Measurements from ENCODE around the gene DAPP1.
"Not testable (repeated sequence)": the region's sequence is repeated elsewhere in the genome, so short reads cannot be mapped to it uniquely, and the experiment has no call there.

DAPP1 gene

DNA sequence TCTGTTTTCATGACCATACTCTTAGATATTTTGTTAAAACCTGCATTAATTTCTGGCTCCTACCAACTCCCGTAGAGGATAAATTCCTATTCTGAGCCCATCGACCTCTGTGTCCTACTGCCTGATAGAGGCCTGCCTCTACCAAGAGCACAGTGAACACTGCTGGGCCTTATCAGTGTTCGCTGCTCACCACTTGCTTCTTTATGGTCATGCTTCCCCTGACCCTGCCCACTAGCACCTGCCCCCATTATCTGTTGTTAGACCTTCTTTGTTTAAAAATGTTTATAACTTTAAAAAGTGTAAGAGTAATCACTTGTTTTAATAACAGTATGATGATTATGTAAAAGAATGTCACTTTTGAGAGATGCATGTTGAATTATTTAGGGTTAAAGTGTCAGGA is 6.1 kb downstream of the DAPP1 start:
- no peak for DNase-seq (ENCODE audit: low read depth in 1 of 2, low spot score in 1 of 2)

DNA sequence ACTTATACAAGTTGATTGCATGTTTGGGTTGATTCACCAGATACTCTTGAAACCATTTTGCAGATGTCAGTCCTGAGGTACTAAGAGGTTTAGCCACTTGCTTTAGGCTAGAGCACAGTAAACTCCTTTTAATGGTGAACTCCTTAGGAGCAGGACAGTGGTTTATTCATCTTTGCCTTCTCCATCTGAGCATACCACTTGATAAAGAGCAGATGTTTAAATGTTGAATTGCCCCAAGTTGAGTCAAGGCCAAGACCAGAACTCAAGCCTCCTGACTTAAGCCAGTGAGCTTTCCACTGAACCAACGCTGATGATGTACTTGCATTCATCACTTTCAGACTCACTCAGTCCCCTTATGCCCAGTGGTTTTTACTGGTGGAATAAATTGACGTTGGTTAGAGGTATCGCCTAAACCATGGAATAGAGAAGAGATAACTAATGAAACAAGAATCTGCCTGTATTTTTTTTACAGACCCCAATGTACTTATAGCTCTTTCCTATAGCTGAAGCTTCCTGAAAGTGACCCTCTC is 7.5 kb downstream of the DAPP1 start:
- DNase-seq (ENCODE audit: low read depth in 1 of 2, low spot score in 1 of 2) = no peak

DNA sequence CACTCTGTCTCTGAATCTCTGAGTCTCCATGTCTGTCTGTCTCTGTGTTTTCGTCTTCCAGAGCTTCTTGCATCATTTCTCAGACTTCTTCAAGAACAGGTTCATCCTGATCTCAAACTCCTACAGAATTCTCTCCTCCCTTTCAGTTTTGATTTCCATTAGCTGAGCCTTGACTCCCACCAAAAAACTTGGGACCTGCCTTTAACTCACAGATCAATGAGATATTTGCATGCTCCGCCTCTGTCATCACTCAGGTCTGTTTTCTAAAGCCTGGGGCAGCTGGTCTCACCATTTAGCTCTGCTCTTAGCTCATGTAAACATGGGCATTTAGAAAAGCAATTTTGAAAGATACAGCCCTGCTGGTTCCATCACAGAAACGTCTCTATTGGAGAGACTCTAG is 8.6 kb downstream of the DAPP1 start:
- DNase-seq (ENCODE audit: low read depth in 1 of 2, low spot score in 1 of 2) = no peak

DNA sequence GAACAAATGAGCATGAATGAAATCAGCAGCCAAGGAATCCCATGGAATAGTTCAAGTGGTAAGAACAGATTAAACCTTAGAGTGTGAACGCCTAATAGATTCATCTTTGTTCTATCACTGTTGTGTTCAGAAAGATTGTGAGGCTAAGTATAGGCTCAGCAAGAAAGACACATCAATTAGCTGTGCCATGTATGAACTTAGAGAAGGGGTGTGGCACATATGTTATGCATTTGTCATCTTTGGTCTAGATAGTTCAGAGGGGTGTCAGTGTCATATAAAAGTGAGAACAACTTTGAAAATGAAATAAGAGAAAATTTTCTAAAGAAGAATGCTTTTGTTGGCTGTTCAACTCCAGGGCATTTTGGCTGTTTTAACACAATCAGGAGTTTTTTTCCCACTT is 9.4 kb downstream of the DAPP1 start:
- DNase-seq (ENCODE audit: low read depth in 1 of 2, low spot score in 1 of 2) = no peak

DNA sequence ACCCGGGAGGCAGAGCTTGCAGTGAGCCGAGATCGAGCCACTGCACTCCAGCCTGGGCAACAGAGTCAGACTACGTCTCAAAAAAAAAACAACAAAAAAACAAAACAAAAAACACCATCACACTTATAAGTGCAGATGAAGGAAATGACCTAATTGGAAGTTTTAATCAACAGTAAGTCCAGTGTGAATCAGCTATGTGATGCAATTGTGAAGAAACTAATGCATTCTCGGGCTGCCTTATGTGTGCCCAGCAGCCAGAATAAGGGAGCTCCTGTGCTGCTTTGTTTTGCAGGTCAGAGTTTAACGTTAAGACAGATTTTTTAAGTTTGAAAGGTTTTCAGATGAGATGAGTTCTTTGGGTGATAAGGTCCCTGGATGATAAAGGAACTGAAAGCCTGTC is 10.8 kb downstream of the DAPP1 start:
- no peak for DNase-seq (ENCODE audit: low read depth in 1 of 2, low spot score in 1 of 2)

DNA sequence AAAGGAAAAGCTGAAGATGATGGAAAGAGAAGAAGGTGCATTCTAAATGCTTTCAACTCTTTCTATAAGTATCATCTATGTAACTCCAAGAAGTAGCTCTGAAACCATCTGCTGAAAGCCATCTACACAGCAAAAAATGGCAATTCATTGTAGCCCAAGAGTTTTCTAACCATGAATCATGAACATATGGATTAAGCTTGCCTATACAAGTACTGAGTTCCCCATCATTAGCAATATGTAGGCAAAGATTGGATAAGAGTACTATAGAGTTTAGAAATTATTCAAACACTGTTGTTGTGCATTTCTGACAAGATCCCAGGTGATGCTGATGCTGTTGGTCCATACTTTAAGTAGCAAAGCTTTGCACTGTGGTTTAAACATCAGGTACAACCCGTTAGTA is 11.2 kb downstream of the DAPP1 start:
- DNase-seq (ENCODE audit: low read depth in 1 of 2, low spot score in 1 of 2) = no peak

DNA sequence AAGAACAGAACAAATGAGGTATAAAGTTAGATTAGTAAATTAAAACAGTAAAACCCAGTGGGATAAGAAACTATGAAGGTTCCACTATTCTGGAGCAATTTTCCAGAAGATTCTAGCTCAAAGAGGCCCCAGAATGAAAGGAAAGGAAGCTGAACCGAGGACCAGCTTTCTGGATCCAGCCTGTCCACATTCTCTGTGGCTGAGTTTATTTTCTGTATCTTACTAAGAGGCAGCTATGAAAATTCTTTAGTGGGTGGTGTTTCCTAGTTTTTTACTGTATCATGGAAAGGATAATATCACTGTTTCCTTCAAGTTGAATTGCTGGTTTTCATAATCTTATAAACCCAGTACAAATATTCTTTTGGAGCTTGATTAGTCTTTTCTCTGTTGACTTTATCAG is 11.8 kb downstream of the DAPP1 start:
- no peak for DNase-seq (ENCODE audit: low read depth in 1 of 2, low spot score in 1 of 2)

DNA sequence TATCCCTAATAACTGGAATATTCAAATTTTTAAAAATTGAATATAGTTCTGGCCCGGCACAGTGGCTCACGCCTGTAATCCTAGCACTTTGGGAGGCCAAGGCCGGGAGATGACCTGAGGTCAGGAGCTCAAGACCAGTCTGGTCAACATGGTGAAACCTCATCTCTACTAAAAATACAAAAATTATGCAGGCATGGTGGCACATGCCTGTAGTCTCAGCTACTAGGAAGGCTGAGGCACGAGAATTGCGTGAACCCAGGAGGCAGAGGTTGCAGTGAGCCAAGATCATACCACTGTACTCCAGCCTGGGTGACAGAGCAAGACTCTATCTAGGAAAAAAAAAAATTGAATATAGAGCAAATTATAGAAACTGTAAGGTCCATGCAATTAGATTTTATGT is 13.4 kb downstream of the DAPP1 start:
- DNase-seq (ENCODE audit: low read depth in 1 of 2, low spot score in 1 of 2) = not testable (repeated sequence)

DNA sequence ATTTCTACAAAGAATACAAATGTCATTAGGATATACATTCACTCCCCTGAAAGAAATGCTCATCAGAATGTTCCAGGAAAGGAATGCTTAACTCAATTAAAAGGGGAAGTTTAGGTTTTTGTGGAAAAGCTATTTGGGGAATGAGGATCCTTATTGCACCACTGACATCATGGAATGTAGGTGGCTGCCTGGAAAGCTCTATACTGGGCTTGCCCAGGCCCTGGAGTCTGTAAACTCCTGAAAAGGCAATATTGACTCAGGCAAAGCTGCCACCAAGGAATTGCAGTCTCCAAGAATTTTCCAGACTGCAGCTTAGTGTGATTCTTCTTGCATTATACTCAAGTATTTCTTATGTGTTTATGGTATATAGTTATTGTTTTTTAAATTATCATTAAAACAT is 15.7 kb downstream of the DAPP1 start:
- no peak for DNase-seq (ENCODE audit: low read depth in 1 of 2, low spot score in 1 of 2)

DNA sequence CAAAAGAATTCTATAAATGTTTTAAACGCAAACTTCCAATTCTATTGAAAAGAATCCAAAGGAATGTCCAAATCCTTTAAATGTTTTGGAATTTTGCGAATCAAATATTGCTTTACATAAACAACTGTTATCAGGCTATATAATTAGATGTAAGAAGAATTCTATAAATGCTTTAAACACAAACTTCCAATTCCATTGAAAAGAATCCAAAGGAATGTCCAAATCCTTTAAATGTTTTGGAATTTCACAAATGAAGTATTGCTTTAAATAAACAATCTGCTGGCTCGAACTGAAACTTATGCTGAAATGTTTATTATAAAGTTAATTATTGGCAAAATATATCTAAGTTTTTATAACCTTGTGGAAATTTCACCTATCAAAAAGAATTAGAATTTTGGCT is 16.1 kb downstream of the DAPP1 start:
- no peak for DNase-seq (ENCODE audit: low read depth in 1 of 2, low spot score in 1 of 2)

DNA sequence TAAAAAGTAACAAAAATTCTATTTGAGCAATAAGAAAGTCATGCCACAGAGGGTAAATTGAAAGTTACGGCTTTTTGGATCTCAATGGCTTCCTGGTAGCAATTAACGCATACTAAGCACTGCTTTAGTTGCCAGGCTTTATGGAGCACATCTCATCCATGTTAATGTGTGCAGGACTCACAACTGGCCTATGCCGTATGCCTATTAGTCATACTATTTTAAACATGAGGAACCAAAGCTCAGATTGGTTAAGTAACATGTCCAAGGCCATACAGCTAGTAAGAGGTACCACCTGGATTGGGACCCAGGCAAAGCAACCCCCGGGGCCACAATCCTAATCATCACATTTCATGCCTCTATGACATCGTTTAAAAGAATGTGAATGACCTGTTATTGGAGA is 17.1 kb downstream of the DAPP1 start:
- no peak for DNase-seq (ENCODE audit: low read depth in 1 of 2, low spot score in 1 of 2)

DNA sequence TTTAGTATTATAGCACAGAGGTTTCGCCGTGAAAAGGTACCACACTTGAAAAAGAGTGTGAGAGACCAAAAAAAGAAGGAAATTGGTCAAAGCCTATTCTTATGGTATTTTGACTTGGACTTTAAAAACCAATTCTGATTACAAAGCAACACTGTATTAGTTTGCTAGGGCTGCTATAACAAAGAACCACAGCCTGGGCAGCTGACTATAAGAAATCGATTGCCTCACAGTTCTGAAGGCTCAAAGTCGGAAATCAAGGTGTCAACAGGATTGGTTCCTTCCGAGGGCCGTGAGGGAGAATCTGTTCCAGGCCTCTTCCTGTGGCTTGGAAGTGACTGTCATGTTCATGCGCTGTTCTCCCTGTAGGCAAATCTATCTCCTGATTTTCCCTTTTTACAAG is 17.9 kb downstream of the DAPP1 start:
- DNase-seq (ENCODE audit: low read depth in 1 of 2, low spot score in 1 of 2) = no peak

DNA sequence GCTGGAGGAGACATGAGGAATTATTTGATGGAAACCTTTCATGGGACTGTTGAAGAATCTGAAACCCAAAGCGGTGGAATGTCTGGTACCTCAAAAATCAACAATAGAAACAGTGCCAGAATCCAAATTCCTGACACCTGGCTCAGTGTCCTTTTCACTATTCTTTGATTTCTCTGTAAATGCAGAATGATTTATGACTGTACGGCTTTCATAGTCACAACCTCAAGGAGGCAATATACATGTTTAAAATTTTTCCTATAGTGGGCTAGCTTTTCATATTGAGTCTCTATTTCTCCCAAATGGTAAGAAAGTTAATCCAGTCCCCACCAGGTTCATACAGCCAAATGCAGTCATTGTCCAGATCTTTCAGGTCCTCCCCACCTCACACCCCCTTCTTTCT is 19.3 kb downstream of the DAPP1 start:
- no peak for DNase-seq (ENCODE audit: low read depth in 1 of 2, low spot score in 1 of 2)

DNA sequence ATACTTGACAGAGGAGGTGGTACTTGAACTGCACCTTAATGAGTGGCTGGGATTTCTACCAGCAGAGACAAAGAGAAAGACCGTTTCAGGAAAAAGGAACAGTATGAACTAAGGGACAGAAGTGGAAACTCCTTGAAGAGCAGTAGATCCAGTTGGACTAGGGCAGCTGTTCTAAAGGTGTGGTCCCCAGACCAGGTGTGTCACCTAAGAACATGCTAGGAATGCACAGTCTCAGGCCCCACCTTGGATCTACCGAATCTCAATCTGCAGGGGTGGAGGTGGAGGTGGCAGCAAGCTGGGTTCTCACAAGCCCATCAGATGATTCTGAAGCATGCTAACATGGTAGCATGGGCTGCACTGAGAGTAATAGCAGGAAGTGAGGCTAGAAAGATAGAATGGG is 22.3 kb downstream of the DAPP1 start:
- DNase-seq (ENCODE audit: low read depth in 1 of 2, low spot score in 1 of 2) = no peak

DNA sequence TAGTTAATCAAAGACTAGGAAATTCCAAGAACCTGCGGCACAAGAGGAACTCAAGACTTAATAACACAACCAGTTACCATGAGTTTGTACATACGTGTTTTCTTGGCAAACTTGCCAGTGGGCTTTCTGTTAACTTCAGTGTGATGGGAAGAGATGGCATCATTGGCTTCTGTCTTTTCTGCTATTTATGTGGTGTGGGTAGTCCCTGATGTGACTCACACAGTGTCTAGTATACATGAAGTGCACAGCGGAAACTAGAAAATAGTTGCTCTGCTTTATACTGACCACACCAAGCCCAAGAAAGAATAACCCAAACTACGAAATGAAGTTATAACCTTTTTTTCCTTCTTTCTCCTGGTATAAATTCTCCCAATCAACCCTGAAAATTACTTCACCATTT is 24.5 kb downstream of the DAPP1 start:
- DNase-seq (ENCODE audit: low read depth in 1 of 2, low spot score in 1 of 2) = no peak

DNA sequence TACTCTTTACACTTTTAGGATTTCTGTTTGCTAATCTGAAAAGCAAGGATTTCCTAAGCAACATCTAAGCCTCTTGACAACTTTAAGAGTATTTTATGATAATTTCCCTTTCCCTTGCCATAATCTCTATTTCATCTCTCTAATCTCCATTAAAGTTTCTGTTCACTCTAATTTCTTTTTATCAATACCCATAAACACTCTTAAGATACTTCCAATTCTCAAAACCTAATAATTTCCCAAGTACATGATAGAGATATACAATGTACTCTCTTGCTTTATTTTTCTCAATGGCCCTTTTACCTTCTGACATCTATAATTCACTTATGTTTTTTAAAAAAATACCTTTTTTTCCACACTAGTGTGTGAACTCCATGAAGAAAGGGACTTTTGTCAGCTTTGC is 26.8 kb downstream of the DAPP1 start:
- no peak for DNase-seq (ENCODE audit: low read depth in 1 of 2, low spot score in 1 of 2)

DNA sequence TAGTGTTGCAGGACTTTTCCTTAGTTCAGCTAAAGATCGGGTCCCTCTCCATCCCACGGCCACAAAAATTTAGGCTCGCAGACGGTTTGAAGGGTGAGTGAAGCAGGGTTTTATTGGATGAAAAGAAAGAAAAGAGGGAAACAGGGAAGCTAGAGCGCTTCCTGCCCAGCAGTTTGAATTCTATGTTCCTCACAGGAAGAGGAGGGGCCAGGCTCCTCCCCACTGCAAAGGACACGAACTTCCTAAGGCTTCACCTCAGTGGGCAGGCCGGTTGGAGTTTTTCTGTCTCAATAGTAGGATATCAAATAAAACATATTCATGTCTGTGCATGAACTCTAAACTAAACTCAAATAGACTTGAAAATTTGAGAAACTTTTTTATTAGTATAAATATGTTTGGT is 27.4 kb downstream of the DAPP1 start:
- no peak for DNase-seq (ENCODE audit: low read depth in 1 of 2, low spot score in 1 of 2)

DNA sequence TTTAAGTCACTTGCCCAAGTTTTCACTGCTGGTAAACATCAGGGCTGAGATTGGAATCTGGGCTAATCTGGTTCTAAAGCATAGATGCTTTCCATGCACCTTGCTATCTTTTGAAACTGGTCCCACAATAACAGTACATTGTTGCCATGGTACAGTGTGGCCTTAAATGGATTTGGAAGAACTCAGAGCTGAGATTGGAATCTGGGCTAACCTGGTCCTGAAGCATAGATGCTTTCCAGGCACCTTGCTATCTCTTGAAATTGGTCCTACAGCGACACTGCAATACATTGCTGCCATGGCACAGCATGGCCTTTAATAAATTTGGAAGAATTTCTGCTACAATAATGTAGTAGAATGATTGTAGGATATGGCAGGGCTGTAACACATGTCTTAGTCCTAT is 28.6 kb downstream of the DAPP1 start:
- DNase-seq (ENCODE audit: low read depth in 1 of 2, low spot score in 1 of 2) = no peak

DNA sequence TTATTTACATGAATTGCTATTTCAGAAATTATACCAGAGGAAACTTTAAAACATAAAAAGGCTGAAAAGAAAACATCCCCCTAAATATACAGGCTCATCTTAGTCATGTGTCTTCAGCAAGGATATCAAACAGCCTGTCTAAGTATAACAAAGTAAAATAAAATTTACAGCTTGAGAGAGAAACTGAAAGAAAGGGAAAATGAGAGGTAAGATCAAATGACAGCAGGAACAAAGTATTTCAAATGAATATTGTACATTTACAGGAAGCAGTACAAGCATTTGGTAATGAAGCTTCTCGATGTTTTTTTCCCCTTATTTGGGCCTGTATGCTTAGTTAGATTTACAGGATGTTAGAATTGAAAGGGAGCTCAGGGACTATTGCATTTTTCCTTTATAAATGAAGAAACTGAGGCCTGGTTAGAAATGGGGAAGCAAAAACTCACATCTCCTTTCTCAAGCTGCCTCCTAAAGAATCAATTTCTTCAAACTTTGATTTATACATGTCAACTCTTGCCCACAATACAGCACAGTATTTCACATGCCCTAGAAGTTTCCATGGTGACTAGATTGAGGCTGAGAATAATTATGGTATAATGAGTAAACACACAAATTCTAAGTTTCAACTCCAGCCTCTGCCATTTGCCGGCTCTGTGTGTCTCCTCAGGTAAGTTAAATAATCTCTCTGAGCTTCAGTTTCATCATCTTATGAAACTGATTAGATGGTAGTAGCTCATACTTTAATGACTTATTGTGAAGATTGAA is 29.3 kb downstream of the DAPP1 start:
- no peak for DNase-seq (ENCODE audit: low read depth in 1 of 2, low spot score in 1 of 2)

DNA sequence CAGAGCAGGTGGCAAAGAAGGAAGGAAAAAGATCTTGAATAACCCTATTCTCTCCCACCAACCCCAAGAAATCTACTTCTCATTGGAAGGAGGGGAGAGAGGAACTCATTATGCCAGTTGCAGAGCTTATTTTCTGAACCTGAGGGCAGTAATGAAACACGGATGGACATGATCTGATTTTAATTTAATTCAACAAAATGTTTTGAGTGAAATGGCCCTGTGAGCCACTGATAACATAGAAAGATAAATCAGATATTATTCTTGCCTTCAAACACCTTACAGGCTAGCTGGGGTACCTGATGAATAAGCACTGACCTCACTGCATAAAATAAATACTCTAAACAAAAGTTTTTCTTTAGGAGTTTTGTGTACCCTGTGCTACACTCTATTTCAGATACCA is 30.3 kb downstream of the DAPP1 start:
- DNase-seq (ENCODE audit: low read depth in 1 of 2, low spot score in 1 of 2) = no peak

DNA sequence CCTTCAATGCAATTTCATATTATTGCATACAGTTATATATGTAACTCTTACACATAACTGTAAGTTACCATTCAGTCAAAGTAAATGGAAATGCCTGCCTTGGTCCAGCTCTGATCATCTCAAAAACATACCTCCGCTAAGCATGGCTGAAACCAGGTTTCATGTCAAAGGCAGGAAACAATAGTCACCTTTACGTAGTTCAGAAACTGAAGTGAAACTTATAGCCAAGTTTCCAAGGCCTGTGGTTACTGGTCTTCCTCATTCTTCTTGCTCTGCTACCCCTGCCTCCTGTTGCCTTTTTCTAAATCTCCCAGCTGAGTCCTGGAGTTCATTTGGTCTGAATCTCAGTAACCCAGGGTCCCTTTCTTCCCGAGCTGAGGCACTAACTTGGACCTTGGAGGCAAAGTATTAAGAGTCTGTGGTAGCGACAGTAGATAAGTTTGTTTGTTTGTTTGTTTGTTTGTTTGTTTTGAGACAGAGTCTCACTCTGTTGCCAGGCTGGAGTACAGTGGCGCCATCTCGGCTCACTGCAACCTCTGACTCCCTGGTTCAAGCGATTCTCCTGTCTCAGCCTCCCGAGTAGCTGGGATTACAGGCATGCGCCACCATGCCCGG is 30.8 kb downstream of the DAPP1 start:
- DNase-seq (ENCODE audit: low read depth in 1 of 2, low spot score in 1 of 2) = peak in 1 of 2 donors; percentile 40

DNA sequence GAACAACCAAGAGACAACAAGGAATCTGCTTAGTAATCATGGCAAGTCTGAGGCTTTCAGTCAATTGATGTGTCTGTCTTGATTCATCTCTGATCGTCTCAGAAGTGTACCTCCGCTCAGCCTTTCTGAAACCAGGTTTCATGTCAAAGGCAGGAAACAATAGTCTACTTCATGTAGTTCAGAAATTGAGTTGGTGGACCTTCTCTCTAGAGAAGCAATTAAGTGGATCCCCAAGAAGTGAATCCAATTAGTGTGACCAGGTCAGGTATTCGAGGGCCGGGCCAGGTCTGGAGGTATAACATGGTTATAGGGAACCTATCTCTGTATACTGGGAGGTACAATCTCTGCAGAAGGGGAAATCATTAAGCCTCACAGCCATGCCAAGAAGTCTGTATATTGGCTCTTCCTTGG is 32.0 kb downstream of the DAPP1 start:
- DNase-seq (ENCODE audit: low read depth in 1 of 2, low spot score in 1 of 2) = peak in 1 of 2 donors; percentile 43

DNA sequence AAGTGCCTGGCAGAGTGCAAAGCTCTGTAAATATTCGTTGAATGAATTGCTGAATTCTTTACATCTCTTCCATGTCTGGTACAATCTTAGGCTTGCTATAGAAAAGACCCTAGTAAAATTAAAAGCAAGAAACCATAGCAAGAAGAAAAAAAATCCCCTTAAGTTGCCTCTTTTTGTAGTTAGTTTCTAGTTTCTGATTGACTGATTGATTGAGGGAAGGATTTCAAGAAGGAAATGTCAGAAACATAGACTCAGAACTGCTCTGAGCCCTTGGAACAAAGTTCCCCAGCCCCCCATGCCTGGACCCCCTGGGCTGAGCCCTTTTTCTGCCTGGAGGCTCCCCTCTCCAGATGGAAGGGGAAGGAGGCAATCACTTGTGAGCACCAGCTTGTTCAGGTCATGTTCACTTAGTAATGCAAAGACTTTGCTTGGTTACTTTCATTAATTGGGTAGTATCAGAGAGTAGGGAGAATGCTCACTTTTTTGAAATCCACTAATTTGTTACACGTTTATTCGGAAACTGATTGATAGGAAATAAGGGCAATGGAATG is 35.6 kb downstream of the DAPP1 start:
- no peak for DNase-seq (ENCODE audit: low read depth in 1 of 2, low spot score in 1 of 2)
